ENCODE data around the gene TMEM203. TPM values are rescaled to one million over a fixed set of nuclear protein-coding genes. Genes with fewer than 3 reads are reported as not detected.
A peak's percentile ranks its signal among the peaks of the same experiment; 100 is the strongest.

Gene TMEM203
- total and polyA plus RNA-seq, 2 of the 13 experiments (the other 11 are each of a cell fraction or from before 2014, with no cell fraction given), result 23.4 to 36.7 TPM

- TF ChIP-seq CHD2 (IDR thresholded peaks at IDR 0.05; ENCODE audit: low read depth, low read length) (peak; percentile 81), REXO4 (CRISPR knock-in tag; IDR thresholded peaks at IDR 0.05; ENCODE audit: borderline replicate concordance) (no peak), PCBP1 (IDR thresholded peaks at IDR 0.05; ENCODE audit: borderline replicate concordance, low read depth, low read length) (0 out of 2 replicates have a peak, but pooled peaks have one; percentile 57), MAFK (conservative IDR thresholded peaks at IDR 0.05 in 1 of 2, IDR thresholded peaks at IDR 0.05 in 1 of 2; ENCODE audit: low read length in 2 of 2) (no peak), RFXAP (CRISPR knock-in tag; IDR thresholded peaks at IDR 0.05; ENCODE audit: borderline replicate concordance) (peak; percentile 85; the same call in 1 of the 2 replicates), EP300 (IDR thresholded peaks at IDR 0.05; ENCODE audit: low read depth in 2 of 2, low read length in 2 of 2) (no peak), EP300 (CRISPR knock-in tag; IDR thresholded peaks at IDR 0.05; ENCODE audit: borderline replicate concordance) (peak; percentile 48; the same call in 1 of the 2 replicates), TSC22D2 (CRISPR knock-in tag; IDR thresholded peaks at IDR 0.05; ENCODE audit: borderline replicate concordance) (peak; percentile 91), SUZ12 (IDR thresholded peaks at IDR 0.05; ENCODE audit: low read depth, low read length) (no peak), SMAD3 (CRISPR knock-in tag; IDR thresholded peaks at IDR 0.05) (peak; percentile 48; the same call in 1 of the 2 replicates), ZNF333 (CRISPR knock-in tag; IDR thresholded peaks at IDR 0.05; ENCODE audit: borderline replicate concordance) (no peak), ZNF7 (CRISPR knock-in tag; IDR thresholded peaks at IDR 0.05) (no peak), ZMAT3 (CRISPR knock-in tag; conservative IDR thresholded peaks at IDR 0.05) (no peak), ZNF354B (CRISPR knock-in tag; IDR thresholded peaks at IDR 0.05) (no peak), ZNF660 (CRISPR knock-in tag; IDR thresholded peaks at IDR 0.05; ENCODE audit: borderline replicate concordance, low read depth) (no peak), GFI1 (CRISPR knock-in tag; IDR thresholded peaks at IDR 0.05; ENCODE audit: borderline replicate concordance) (no peak), TBX3 (IDR thresholded peaks at IDR 0.05; ENCODE audit: borderline replicate concordance) (no peak; the same call in 1 of the 2 replicates), ELF3 (CRISPR knock-in tag; IDR thresholded peaks at IDR 0.05) (peak; percentile 60; the same call in 1 of the 2 replicates), GATAD1 (CRISPR knock-in tag; IDR thresholded peaks at IDR 0.05) (peak; percentile 70), NAIF1 (CRISPR knock-in tag; IDR thresholded peaks at IDR 0.05; ENCODE audit: borderline replicate concordance) (no peak), HMG20B (CRISPR knock-in tag; conservative IDR thresholded peaks at IDR 0.05) (peak; percentile 63; the same call in 1 of the 2 replicates), TEAD2 (CRISPR knock-in tag; IDR thresholded peaks at IDR 0.05) (0 out of 2 replicates have a peak, but pooled peaks have one; percentile 76), NFATC3 (CRISPR knock-in tag; IDR thresholded peaks at IDR 0.05) (0 out of 2 replicates have a peak, but pooled peaks have one; percentile 50), ZNF17 (CRISPR knock-in tag; IDR thresholded peaks at IDR 0.05) (no peak), EZH2 (conservative IDR thresholded peaks at IDR 0.05; ENCODE audit: low read depth, low read length) (no peak), DBP (CRISPR knock-in tag; IDR thresholded peaks at IDR 0.05; ENCODE audit: not compliant biosample characterization) (peak; percentile 53), ZNF496 (CRISPR knock-in tag; IDR thresholded peaks at IDR 0.05; ENCODE audit: insufficient replicate concordance) (no peak), STAT5B (CRISPR knock-in tag; IDR thresholded peaks at IDR 0.05) (0 out of 2 replicates have a peak, but pooled peaks have one; percentile 42), ZFP62 (CRISPR knock-in tag; IDR thresholded peaks at IDR 0.05) (0 out of 2 replicates have a peak, but pooled peaks have one; percentile 40)
- TF ChIP-seq, protein P1, sequence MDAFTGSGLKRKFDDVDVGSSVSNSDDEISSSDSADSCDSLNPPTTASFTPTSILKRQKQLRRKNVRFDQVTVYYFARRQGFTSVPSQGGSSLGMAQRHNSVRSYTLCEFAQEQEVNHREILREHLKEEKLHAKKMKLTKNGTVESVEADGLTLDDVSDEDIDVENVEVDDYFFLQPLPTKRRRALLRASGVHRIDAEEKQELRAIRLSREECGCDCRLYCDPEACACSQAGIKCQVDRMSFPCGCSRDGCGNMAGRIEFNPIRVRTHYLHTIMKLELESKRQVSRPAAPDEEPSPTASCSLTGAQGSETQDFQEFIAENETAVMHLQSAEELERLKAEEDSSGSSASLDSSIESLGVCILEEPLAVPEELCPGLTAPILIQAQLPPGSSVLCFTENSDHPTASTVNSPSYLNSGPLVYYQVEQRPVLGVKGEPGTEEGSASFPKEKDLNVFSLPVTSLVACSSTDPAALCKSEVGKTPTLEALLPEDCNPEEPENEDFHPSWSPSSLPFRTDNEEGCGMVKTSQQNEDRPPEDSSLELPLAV (CRISPR knock-in tag; conservative IDR thresholded peaks at IDR 0.05; ENCODE audit: low read depth), result no peak
Observed at GRCh38 chr9:137240841-137241489, 35.5 kb upstream of the TMEM203 start, which contains the start of gene TUBB4B (continued).
